Astrocyte of the hippocampus (primary cell): ENCODE data around the gene CSGALNACT2.

Experiments used
- DNase-seq: peaks from one replicate; pipeline ENCODE4 v3.0.0; 2011; ENCODE audit warnings: low read depth, low spot score

The CSGALNACT2 gene

GRCh38 chr10:43111921-43112607, 26.2 kb upstream of the CSGALNACT2 start:
- DNase-seq = no peak

GRCh38 chr10:43112608-43112961, 25.7 kb upstream of the CSGALNACT2 start:
- no peak for DNase-seq

- no peak for DNase-seq
Measured at GRCh38 chr10:43113201-43114087, 24.8 kb upstream of the CSGALNACT2 start.

- no peak for DNase-seq
Measured at GRCh38 chr10:43114088-43114742, 24.0 kb upstream of the CSGALNACT2 start.

- DNase-seq = no peak
Measured at GRCh38 chr10:43114743-43115611, 23.3 kb upstream of the CSGALNACT2 start.

GRCh38 chr10:43115881-43116595, 22.2 kb upstream of the CSGALNACT2 start:
- DNase-seq = no peak

GRCh38 chr10:43116596-43116995, 21.6 kb upstream of the CSGALNACT2 start:
- no peak for DNase-seq

- DNase-seq = no peak
Measured at GRCh38 chr10:43117031-43117776, 21.0 kb upstream of the CSGALNACT2 start.

- DNase-seq = no peak
Measured at GRCh38 chr10:43117777-43118583, 20.3 kb upstream of the CSGALNACT2 start.

- DNase-seq = no peak
Measured at GRCh38 chr10:43118631-43119415, 19.4 kb upstream of the CSGALNACT2 start.

GRCh38 chr10:43119416-43120115, 18.7 kb upstream of the CSGALNACT2 start:
- no peak for DNase-seq

- DNase-seq = no peak
Measured at GRCh38 chr10:43120116-43120928, 17.9 kb upstream of the CSGALNACT2 start.

GRCh38 chr10:43120929-43121314, 17.3 kb upstream of the CSGALNACT2 start:
- DNase-seq = no peak

- peak; percentile 29 for DNase-seq
Measured at GRCh38 chr10:43121444-43121843, 16.8 kb upstream of the CSGALNACT2 start.

GRCh38 chr10:43122096-43122495, 16.1 kb upstream of the CSGALNACT2 start:
- DNase-seq = no peak

- DNase-seq = no peak
Measured at GRCh38 chr10:43122826-43123225, 15.4 kb upstream of the CSGALNACT2 start.
